Activated naive CD8-positive, alpha-beta T cell treated with anti-CD3 and anti-CD28 coated beads for 36 hours (primary cell): ENCODE measurements around the gene MYEOV. TPM values are rescaled to one million over a fixed set of nuclear protein-coding genes. Genes with fewer than 3 reads are reported as not detected.

Source experiments
- DNase-seq: peaks from one replicate; pipeline ENCODE4 v3.0.0; 2021
- H3K27ac Mint-ChIP-seq: one replicate; pipeline ENCODE4 v1.8.0; 2022; ENCODE audit warnings: mild to moderate bottlenecking, moderate library complexity, mixed read lengths
- H3K27me3 Mint-ChIP-seq: one replicate; pipeline ENCODE4 v1.8.0; 2022; ENCODE audit warnings: mild to moderate bottlenecking, mixed read lengths
- H3K36me3 Mint-ChIP-seq: one replicate; pipeline ENCODE4 v1.8.0; 2021; ENCODE audit warnings: mild to moderate bottlenecking, mixed read lengths
- H3K4me1 Mint-ChIP-seq: one replicate; pipeline ENCODE4 v1.8.0; 2021; ENCODE audit warnings: mixed read lengths
- H3K4me3 Mint-ChIP-seq: one replicate; pipeline ENCODE4 v1.8.0; 2022; ENCODE audit warnings: mild to moderate bottlenecking, moderate library complexity, mixed read lengths
- H3K9me3 Mint-ChIP-seq: one replicate; pipeline ENCODE4 v1.8.0; 2022; ENCODE audit warnings: mixed read lengths
- total RNA-seq, 2 experiments: library from RNA; stranded (reverse); gene quantifications; one replicate each; pipeline ENCODE4 v1.2.3, GENCODE V29; 2021

MYEOV gene
- total RNA-seq, 2 experiments from 2014 or later = not detected

DNA sequence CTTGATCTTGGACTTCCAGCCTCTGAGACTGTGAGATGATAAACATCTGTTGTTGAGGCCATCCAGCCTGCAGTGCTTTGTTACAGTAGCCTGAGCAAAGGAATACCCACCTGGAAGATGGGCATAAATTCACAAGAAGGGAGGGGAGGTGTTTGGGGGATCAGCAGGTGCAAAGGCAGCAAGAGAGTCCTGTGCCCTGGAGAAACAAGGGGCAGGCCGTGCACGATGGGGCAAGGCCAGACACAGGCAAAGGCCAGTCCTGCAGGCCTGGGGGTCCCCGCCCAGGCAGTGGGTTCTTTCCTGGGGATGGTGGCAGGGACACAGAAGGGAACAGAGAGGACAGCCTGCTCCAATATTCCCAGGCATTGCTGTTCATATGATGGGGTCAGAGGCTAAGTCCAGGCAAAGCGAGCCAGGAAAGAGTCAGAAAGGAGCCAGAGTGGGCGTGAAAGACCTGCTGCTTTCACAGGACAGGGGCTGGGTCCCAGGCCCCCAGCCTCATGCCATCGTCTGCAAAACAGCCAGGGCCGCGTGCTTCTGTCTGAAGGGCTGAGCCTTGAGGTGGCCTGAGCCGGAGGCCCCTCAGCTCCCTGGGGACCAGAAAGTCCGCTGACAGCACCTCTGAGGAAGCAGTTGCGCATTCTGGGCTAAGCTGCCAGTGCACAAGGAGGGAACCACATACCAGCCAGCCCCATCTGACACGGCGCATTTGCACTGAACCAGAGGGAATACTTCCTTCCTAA, 48.8 kb downstream of the MYEOV start:
- Mint-ChIP-seq H3K27me3 (no peaks in the 10 kb centered on the region), H3K36me3 (peaks cover 14% of the 10 kb centered on the region), H3K4me3 (no peak overlapping the region), H3K9me3 (peaks cover 23% of the 10 kb centered on the region), H3K27ac (no peak overlapping the region), H3K4me1 (peaks cover 17% of the 10 kb centered on the region)
- no peak for DNase-seq

DNA sequence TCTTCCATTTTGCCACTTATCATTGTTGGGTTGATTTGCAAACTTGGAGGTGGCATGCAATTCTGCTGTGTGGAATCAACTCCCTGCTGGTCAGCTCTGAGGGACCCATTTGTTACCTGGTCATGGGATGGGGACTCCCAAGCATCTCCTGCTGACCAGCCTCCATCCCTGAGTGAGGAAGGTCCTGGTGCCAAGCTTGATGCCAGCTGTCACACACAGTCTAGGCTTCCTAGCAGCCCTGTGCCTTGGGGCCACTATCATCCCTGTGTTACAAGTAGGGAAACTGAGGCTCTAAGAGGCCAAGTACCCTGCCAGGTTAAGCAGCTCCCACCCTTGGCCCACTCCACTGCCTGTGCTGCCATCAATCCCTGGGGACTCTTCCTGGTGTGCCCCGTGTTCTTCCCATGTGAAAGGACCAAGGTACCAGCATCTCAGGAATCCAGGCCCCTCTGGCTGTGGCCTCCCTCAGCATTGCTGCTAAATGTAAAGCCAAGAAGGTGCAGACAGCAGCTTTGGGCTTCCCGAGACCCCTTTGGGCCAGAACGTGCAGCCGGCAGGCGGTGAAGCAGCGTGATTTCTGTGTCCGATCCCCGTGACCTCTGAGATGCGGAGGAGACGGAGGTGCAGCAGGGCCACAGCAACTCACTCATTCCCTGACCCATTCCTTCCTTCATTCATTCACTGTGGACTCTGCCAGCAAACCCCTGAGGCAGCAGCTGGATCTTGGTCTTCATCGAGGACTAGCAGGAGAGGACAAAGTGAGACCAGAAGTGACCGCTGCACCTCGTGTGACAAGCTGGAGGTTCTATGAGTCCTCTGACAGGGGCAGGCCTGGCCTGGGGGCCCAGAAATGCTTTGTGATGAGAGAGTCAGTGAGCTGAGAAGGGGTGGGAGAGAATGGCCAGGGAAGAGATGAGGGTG, 49.7 kb downstream of the MYEOV start:
- Mint-ChIP-seq H3K27me3 (no peaks in the 10 kb centered on the region), H3K9me3 (peaks cover 24% of the 10 kb centered on the region)

DNA sequence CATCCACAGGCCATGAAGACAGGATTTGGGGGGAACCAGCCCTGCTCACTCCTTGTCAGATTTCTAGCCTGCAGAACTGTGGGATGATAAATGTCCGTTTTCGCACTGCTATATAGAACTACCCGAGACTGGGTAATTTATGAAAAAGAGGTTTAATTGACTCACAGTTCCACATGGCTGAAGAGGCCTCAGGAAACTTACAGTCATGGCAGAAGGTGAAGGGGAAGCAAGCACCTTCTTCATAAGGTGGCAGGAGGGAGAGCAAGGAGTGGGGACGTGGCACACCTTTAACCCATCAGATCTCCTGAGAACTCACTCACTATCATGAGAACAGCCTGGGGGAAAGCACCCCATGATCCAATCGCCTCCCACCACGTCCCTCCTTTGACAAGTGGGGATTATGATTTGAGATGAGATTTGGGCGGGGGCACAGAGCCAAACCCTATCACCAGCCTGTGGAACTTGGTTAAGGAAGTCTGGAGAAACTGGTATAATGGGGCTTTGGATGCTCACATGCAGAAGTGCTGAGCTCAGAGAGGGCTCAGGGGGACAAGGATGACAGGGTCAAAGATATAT, 50.7 kb downstream of the MYEOV start:
- Mint-ChIP-seq H3K9me3 (peaks cover 18% of the 10 kb centered on the region), H3K4me3 (no peak overlapping the region), H3K27ac (no peak overlapping the region), H3K27me3 (no peaks in the 10 kb centered on the region), H3K36me3 (peaks cover 2% of the 10 kb centered on the region), H3K4me1 (peaks cover 3% of the 10 kb centered on the region)
- DNase-seq = no peak

More for the DNA sequence above, 49.7 kb downstream of the MYEOV start:
- Mint-ChIP-seq H3K27ac (no peak overlapping the region), H3K4me3 (no peak overlapping the region), H3K4me1 (peaks cover 11% of the 10 kb centered on the region), H3K36me3 (peaks cover 12% of the 10 kb centered on the region)
- no peak for DNase-seq

Other genes with a start within 250 kb of the MYEOV start
- gene TPCN2, start 245.2 kb upstream of the MYEOV start, total RNA-seq = 10 to 100 TPM; 10.9 to 11.3 TPM
- under 1 TPM; 0.19 to 0.20 TPM for gene SMIM38, start 138.2 kb upstream of the MYEOV start, total RNA-seq
- gene LINC01488, start 187.5 kb downstream of the MYEOV start, total RNA-seq = not detected